Uterus (tissue), 4 donors: ENCODE results near the gene MED22. TPM values are rescaled to one million over a fixed set of nuclear protein-coding genes. Genes with fewer than 3 reads are reported as not detected.

ENCODE experiments used
- DNase-seq, 2 donors: peaks; one replicate each; pipeline ENCODE4 v3.0.0-alpha.2; 2019 to 2020
- H3K27ac ChIP-seq, 2 donors: fragments of 200-600 bp; sonication (generic); 1 replicate in 1 of 2; 2 replicates in 1 of 2; pipeline ENCODE4 v1.5.1; 2016 to 2018
- H3K27me3 ChIP-seq, 2 donors: fragments of 200-600 bp; sonication (generic); one replicate each; pipeline ENCODE4 v1.5.1; 2018 to 2019; ENCODE audit warnings: control low read depth in 1 of 2
- H3K36me3 ChIP-seq, 2 donors: fragments of 200-600 bp; sonication (generic); one replicate each; pipeline ENCODE4 v1.5.1; 2019; ENCODE audit warnings: control low read depth in 1 of 2
- H3K4me1 ChIP-seq, 2 donors: fragments of 200-600 bp; sonication (generic); one replicate each; pipeline ENCODE4 v1.5.1; 2018 to 2019; ENCODE audit warnings: control low read depth in 1 of 2
- H3K4me3 ChIP-seq, 2 donors: fragments of 200-600 bp; sonication (generic); 1 replicate in 1 of 2; 2 replicates in 1 of 2; pipeline ENCODE4 v1.5.1; 2018 to 2019; ENCODE audit warnings: mild to moderate bottlenecking in 1 of 2
- H3K9me3 ChIP-seq, 2 donors: fragments of 200-600 bp; sonication (generic); one replicate each; pipeline ENCODE4 v1.5.1; 2019; ENCODE audit warnings: control low read depth in 1 of 2
- CTCF ChIP-seq, 4 experiments: fragments of 200-600 bp in 2 of 4; fragments of 450-650 bp in 2 of 4; sonication (generic) in 2 of 4; IDR thresholded peaks; one replicate each; pipeline ENCODE4 v1.5.1; 2016 to 2019; ENCODE audit warnings: antibody characterized with exemption in 4 of 4, mild to moderate bottlenecking in 2 of 4, moderate library complexity in 1 of 4
- POLR2A ChIP-seq, 2 donors: fragments of 450-650 bp; IDR thresholded peaks; one replicate each; pipeline ENCODE4 v1.6.1; 2016; ENCODE audit warnings: antibody characterized with exemption in 2 of 2, mild to moderate bottlenecking in 1 of 2, moderate library complexity in 1 of 2
- intact Hi-C: fragments of 100-400 bp; cut with DNase I; formaldehyde crosslinking; loops from one replicate; pipeline ENCODE4 v1.15.1; 2023; ENCODE audit warnings: low total_unique reads
- total RNA-seq, 4 donors: library from RNA; depleted of rRNA in 3 of 4; stranded (reverse); fragments of >200 nt in 3 of 4; gene quantifications; one replicate each; pipeline versions ENCODE4 v1.1.0 to v1.2.4, GENCODE V29; 2014 to 2023
- donor health status: DM: yes; HTN: yes; CAD: no.

Gene MED22
- total RNA-seq, 4 donors from 2014 or later = 10.0 to 41.0 (median 30.9) TPM

GRCh38 chr9:133368249-133368881 is 20.4 kb upstream of the MED22 start:
- H3K4me1 ChIP-seq = peaks cover 14 to 52% of the 10 kb centered on the region in 2 donors
- intact Hi-C loops = no loop called here
- no peaks in the 10 kb centered on the region for H3K27me3 ChIP-seq
- no peak overlapping the region for H3K4me3 ChIP-seq
- TF ChIP-seq POLR2A (IDR thresholded peaks at IDR 0.05) (no peak), CTCF (IDR thresholded peaks at IDR 0.05) (no peak)
- no peaks in the 10 kb centered on the region for H3K36me3 ChIP-seq
- no peak overlapping the region for H3K27ac ChIP-seq
- no peak for DNase-seq
- no peaks in the 10 kb centered on the region for H3K9me3 ChIP-seq

GRCh38 chr9:133367778-133368177 is 19.8 kb upstream of the MED22 start:
- Histone ChIP-seq H3K27me3 (no peaks in the 10 kb centered on the region), H3K36me3 (no peaks in the 10 kb centered on the region), H3K9me3 (no peaks in the 10 kb centered on the region), H3K4me1 (peaks cover 8 to 48% of the 10 kb centered on the region in 2 donors), H3K27ac (no peak overlapping the region), H3K4me3 (no peak overlapping the region)
- intact Hi-C loops = no loop called here
- no peak for DNase-seq
- TF ChIP-seq CTCF (IDR thresholded peaks at IDR 0.05) = no peak
- no peak for TF ChIP-seq POLR2A (IDR thresholded peaks at IDR 0.05)

- intact Hi-C loops = no loop called here
- Histone ChIP-seq H3K4me1 (peaks cover 7 to 42% of the 10 kb centered on the region in 2 donors), H3K36me3 (no peaks in the 10 kb centered on the region), H3K4me3 (no peak overlapping the region), H3K27me3 (no peaks in the 10 kb centered on the region), H3K27ac (no peak overlapping the region), H3K9me3 (no peaks in the 10 kb centered on the region)
- DNase-seq = no peak
- TF ChIP-seq CTCF (IDR thresholded peaks at IDR 0.05) (no peak), POLR2A (IDR thresholded peaks at IDR 0.05) (no peak)
These were observed 19.3 kb upstream of the MED22 start for GRCh38 chr9:133367221-133367620.

- DNase-seq = no peak
- Histone ChIP-seq H3K4me3 (no peak overlapping the region), H3K27me3 (no peaks in the 10 kb centered on the region), H3K36me3 (no peaks in the 10 kb centered on the region), H3K27ac (no peak overlapping the region), H3K4me1 (peaks cover 0 to 34% of the 10 kb centered on the region in 2 donors), H3K9me3 (no peaks in the 10 kb centered on the region)
- intact Hi-C loops = no loop called here
- TF ChIP-seq CTCF (IDR thresholded peaks at IDR 0.05) (no peak), POLR2A (IDR thresholded peaks at IDR 0.05) (no peak)
These were observed 18.5 kb upstream of the MED22 start for GRCh38 chr9:133366435-133366834.

GRCh38 chr9:133362359-133363044 is 14.6 kb upstream of the MED22 start:
- Histone ChIP-seq H3K27me3 (no peaks in the 10 kb centered on the region), H3K36me3 (no peaks in the 10 kb centered on the region), H3K9me3 (no peaks in the 10 kb centered on the region), H3K4me3 (no peak overlapping the region), H3K27ac (no peak overlapping the region), H3K4me1 (peaks cover 0 to 4% of the 10 kb centered on the region in 2 donors)
- DNase-seq = no peak
- TF ChIP-seq POLR2A (IDR thresholded peaks at IDR 0.05) = no peak
- no peak for TF ChIP-seq CTCF (IDR thresholded peaks at IDR 0.05)
- intact Hi-C loops = no loop called here
